T47D (cell line): ENCODE data around the gene RANBP17.
"Not testable (repeated sequence)": the region's sequence is repeated elsewhere in the genome, so short reads cannot be mapped to it uniquely, and the experiment has no call there.

ENCODE experiments used
- DNase-seq, 2 experiments: peaks; one replicate each; pipeline versions ENCODE4 v3.0.0 to v3.0.0-alpha.2; 2011 to 2012; ENCODE audit warnings: low read depth in 1 of 2, low spot score in 1 of 2
- JUND ChIP-seq: IDR thresholded peaks from 2 replicates; pipeline ENCODE4 v1.6.1; 2012; ENCODE audit warnings: low read depth
- in situ Hi-C: cut with HindIII; loops from 2 replicates; pipeline ENCODE4 v1.10.0; 2016; ENCODE audit warnings: low sequenced_read_pairs, low pct_unique_long_range_greater_than_20kb

The RANBP17 gene

GRCh38 chr5:171157775-171158174 is 296.0 kb downstream of the RANBP17 start:
- no peak for TF ChIP-seq JUND
- DNase-seq: no peak
- in situ Hi-C loops: no loop called here

DNA sequence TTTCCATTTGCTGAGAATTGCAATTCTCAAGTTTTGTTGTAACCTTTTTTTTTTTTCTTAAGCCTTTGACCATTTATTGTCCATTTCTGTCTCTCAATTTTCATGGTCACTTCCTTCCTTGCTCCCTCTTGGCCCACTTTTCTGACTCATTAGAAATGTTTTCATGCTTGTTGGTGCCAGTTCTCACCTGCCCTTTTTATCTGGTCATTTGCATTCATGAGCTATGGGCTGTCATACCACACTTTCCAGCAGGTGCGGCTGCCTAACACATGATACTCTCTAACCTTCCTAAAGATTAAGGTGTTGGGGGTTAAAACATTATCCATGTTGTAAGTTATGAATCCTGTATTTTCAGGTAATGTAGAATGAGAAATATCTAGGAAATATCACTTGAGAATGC is 296.8 kb downstream of the RANBP17 start:
- in situ Hi-C loops: no loop called here

DNA sequence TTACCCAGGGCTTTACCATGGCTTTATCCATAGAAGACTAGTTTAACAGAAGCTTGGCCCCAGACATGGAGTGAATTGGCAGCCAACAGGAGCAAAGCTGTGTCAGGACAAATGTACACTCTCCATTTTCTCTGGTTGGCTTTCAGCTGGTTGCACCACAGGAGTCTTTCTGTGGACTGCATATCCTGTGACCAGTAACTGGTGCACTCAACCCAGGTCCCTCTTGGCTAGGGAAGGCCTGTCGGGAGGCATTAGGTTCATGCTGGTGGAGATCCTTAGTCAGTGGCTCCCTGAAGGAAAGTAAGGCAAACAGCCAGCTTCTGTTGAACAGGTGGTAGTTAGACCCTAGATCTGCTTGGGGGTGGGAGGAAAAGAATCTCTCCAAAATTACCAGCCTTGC is 300.3 kb downstream of the RANBP17 start:
- in situ Hi-C loops: no loop called here
- DNase-seq: no peak
- no peak for TF ChIP-seq JUND

More for the DNA sequence above, 296.8 kb downstream of the RANBP17 start:
- no peak for TF ChIP-seq JUND
- no peak for DNase-seq

- peak in 1 of 2 experiments; percentile 19 for DNase-seq
- in situ Hi-C loops: no loop called here
Measured at GRCh38 chr5:171162596-171162995, 300.8 kb downstream of the RANBP17 start.

DNA sequence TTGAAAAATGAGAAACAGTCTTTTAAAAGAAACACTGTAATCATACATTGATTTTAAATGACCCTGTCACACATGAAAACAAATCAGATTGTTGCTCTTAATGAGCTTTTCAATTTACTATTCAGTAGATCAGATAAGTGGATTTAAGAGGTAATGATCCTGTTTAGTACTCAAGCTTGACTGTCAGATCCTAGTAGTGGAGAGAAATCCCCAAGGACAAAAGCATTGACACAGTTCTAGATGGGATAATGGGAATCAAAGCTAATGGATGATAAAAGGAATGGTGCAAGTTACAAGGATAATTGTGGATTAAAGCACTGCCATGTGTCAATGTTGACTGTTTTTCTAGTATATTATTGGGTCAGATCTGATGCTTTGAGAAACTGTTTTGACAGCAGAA is 304.9 kb downstream of the RANBP17 start:
- in situ Hi-C loops: no loop called here
- no peak for TF ChIP-seq JUND
- no peak for DNase-seq

More at GRCh38 chr5:171162596-171162995, 300.8 kb downstream of the RANBP17 start:
- no peak for TF ChIP-seq JUND

DNA sequence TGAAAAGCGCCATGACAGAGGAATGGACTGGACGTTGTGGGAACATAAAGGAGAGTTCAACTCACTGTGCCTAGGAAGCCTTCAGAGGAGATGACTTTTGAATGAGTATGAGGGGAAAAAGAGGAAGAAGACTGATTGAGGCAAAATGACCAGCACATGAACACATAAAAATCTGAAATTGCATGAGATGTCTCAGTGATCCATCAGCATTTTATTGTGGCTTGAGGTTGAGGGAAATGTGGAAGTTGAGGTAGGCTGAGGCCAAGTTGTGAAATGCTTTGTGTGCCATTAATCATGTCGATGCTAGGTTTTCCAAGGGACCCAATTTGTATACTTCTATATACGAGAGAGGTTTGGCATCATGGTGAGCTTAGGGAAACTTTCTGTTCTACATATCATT is 306.4 kb downstream of the RANBP17 start:
- no peak for DNase-seq
- no peak for TF ChIP-seq JUND
- in situ Hi-C loops: no loop called here

GRCh38 chr5:171174960-171175359 is 313.1 kb downstream of the RANBP17 start:
- DNase-seq, in situ Hi-C loops: not testable (repeated sequence)

GRCh38 chr5:171175746-171176145 is 313.9 kb downstream of the RANBP17 start:
- no peak for TF ChIP-seq JUND
- in situ Hi-C loops: no loop called here

DNA sequence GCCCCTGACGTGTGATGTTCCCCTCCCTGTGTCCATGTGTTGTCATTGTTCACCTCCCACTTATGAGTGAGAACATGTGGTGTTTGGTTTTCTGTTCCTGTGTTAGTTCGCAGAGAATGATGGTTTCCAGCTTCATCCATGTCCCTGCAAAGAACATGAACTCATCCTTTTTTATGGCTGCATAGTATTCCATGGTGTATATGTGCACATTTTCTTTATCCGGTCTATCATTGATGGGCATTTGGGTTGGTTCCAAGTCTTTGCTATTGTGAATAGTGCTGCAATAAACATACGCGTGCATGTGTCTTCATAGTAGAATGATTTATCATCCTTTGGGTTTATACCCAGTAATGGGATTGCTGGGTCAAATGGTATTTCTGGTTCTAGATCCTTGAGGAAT is 316.4 kb downstream of the RANBP17 start:
- in situ Hi-C loops, DNase-seq: not testable (repeated sequence)

More at GRCh38 chr5:171175746-171176145, 313.9 kb downstream of the RANBP17 start:
- no peak for DNase-seq

GRCh38 chr5:171188016-171188415 is 326.2 kb downstream of the RANBP17 start:
- TF ChIP-seq JUND: no peak
- DNase-seq: peak in 1 of 2 experiments; percentile 67
- in situ Hi-C loops: no loop called here

- in situ Hi-C loops: no loop called here
- no peak for TF ChIP-seq JUND
Measured at GRCh38 chr5:171189442-171189841, 327.6 kb downstream of the RANBP17 start.

GRCh38 chr5:171192111-171192510 is 330.3 kb downstream of the RANBP17 start:
- in situ Hi-C loops: no loop called here
- no peak for TF ChIP-seq JUND
- DNase-seq: no peak

More at GRCh38 chr5:171189442-171189841, 327.6 kb downstream of the RANBP17 start:
- no peak for DNase-seq

- no peak for TF ChIP-seq JUND
- no peak for DNase-seq
- in situ Hi-C loops: no loop called here
Measured at GRCh38 chr5:171201310-171201709, 339.5 kb downstream of the RANBP17 start.

- in situ Hi-C loops: no loop called here
Measured at GRCh38 chr5:171205375-171205774, 343.6 kb downstream of the RANBP17 start.

More at GRCh38 chr5:171205375-171205774, 343.6 kb downstream of the RANBP17 start:
- TF ChIP-seq JUND: no peak
- no peak for DNase-seq
